HG03139 (cell line): ENCODE results near the gene ANGPTL7.

ENCODE experiments used
- ATAC-seq: cut with Tn5 transposase; IDR thresholded peaks from one replicate; pipeline ENCODE4 v1.9.1; 2021; ENCODE audit not compliant: unreplicated experiment

The ANGPTL7 gene

DNA sequence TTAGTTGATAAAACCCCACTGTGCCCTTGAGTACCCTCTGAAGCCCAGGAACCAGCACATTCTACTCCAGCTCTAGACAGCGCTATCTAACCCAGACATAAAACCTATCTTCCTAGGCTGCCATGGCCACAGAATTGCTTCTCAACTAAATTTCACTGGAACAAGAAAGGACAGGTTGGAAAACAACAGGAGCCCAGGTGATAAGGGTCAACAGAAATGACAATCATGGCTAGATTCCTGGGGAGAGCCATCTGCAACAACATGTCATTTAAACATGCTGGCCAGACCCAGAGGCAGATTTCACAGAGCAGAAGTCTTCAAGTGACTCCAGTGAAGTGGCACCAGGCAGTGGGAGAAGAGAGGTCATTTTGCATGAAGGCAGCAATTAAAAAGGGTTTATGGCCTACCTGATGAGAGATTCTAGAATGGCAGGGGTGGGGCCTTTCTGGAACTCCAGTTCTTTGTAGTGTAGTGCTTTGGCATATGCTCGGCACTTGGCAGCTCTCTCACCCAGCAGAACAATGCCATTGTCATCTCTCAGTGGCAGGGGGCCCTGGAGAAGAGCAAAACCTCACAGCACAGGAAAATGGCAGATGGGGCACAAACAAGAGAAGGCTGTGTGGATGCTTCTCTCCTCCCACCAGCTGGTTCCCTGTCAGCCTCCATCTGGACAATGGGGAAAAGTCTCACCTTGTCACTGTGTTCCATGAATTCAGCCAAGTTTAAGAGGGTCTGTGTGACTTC lies 9.9 kb downstream of the ANGPTL7 start:
- ATAC-seq: no peak

DNA sequence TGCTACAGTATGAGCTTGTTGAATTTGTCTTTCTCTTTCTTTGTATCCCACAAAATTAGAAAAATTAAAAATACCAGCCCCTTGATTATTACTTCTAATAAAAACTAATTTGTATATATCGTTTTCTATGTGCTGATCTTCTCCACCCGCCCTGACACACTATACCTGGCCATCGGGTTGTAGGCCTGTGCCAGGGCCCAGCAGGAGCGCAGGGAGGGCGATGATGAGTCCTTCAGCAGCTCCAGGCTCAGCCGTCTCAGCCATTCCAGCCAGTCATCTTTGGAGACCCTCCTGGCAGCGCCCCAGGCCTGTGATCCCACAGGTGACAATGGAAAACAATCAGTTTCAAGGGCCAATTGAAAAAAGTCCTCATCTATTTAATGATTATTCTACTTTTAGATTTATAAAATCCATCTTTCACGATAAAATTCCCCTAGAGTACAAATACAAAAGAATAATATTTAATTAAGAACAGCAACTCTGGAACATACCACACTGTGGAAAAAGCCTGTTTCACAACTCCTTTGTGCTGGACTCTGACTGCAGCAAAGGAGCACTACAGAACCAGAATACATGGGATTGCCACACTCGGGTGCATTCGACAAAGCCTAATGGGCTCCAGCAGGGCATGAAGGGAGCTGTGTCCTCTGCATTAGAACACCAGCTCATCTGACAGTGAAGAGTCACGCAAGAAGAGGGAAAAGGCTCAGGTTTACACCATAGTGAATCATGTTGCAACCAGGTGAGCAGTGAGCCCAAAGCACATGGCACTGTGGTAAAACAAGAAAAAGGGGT lies 15.4 kb downstream of the ANGPTL7 start:
- no peak for ATAC-seq

DNA sequence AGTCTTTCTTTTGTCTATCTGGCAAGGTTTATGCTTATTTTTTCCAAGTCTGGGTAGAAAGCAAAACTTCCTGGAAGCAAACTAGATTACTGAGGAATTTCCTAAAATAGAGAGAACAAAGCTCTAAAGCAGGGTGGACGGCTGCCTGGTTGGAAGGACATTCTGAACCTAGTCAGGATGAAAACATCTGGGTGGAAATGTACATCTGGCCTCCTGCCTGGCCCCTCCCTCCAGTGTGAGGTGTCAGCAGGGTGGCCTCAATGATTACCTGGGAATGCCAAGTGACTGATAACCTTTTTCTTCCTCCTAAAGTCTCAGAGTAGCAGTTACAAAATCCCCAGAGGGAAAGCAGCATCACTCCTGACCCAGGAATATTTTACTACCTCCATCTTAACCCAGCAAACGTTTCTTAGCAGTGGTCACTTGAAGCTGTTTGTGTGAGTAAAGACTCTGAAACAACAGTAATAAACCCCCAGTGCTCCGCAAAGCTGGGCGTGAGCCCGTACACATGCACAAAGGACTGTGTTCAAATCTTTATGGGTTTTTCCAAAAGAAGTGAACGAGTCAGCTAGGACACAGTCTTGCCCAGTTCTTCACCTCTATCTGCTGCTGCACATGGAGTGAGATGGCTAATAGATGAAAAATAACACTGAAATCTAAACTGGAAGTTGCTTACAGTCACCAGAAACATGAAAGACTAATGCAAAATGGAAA lies 18.9 kb downstream of the ANGPTL7 start:
- ATAC-seq: no peak

DNA sequence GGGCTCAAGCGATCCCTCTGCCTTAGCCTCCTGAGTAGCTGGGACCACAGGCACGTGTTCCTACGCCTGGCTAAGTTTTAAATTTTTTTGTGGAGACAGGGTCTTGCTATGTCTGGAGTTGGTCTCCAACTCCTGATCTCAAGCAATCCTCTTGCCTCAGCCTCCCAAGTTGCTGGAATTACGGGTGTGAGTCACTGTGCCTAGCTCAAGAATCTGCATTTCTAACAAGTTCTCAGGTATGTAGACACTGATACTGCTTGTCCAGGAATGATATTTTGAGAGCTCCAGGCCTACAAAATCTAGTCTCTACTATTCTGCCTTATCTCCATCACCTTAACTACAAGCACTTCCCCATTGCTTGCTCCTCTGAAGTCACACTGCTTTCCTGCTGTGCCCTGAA lies 22.3 kb downstream of the ANGPTL7 start:
- ATAC-seq: no peak

DNA sequence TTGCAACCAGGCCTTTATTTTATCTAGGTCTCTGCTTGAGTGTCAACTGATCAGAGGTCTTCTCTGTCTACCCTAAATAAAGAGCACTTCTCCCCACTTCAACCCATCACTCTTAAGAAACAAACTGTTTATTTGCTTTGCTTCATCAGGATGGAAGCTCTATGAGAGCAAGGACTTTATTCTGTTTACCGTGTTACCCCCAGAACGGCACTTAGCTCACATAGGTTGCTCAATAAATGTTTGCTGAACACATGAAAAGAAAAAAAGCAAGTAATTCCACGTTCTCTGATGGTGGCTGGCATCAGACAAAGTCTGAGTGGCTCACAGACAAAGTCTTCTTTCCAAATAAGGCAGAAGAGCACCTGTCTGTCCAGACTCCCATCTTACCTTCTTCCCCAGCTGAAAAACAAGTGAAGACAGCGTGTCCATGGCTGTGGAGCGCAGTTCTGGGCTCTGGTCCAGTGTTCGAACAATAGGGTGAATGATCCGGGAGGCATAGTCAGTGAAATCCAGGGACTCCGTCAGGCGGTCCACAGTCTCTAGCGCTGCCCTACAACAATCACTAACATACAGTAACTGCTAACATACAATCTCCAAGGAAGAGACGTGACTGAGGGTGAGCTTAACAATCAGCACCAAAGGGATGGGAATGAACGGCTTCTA lies 22.9 kb downstream of the ANGPTL7 start:
- ATAC-seq: no peak

DNA sequence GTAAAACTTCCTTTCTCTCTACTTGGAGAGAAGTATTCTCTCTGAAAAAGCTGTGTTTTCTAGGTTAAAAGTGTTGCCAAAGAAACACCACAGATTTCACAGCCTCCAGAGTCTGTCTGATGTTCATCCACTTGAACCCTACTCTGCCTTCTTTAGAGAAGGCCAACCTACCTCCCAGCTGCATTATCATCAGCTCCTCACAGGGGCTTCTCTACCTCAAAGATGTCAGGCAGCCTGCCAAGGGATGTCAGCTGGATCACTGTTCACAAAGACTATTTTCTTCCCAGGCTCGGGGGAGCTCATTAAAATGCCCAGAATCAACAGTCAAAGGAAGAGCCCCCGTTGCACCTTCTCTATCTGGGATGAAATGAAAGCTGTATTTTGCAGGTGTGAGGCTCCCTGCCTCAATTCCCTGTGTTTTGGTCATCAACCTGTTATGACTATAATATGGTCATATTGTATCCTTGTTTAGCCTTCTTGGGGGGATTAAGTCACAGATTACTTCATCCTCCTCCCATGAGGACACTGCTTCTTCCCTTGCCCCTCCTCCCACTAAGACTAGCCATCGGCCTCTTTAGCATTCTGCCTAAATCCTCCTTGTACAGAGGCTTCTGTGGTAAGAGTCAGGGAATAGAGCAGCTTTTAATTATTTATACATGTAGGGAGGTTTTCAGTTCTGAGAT lies 25.7 kb downstream of the ANGPTL7 start:
- ATAC-seq: no peak

DNA sequence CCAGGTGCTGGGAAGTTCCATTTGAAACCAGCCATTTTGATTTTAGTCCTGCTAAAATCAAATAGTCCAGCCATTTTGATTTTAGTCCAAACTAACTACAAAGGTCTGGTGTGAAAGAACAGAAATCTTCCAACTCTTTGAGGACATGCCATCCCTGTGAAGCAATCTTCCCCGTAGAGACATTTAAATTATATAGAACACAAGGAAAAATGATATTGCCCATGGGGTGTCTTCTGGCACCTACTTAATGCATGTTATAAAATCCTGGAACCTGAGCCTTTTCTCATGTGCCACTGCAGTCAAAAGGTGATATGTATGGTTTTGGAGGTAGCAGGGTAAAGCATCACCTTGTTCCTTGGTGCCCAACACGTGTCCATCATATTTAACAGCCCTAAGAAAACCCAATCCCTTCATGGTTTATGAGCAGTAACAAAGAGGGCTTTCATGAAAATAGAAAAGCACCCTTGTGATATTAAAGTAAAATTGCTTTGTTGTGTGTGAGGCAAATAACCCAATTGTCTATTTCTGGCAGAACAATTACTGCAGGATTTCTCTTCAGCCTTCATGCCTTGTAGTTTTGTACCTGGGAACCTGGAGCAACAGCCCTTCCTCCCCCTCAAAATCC lies 26.3 kb downstream of the ANGPTL7 start:
- ATAC-seq: no peak

DNA sequence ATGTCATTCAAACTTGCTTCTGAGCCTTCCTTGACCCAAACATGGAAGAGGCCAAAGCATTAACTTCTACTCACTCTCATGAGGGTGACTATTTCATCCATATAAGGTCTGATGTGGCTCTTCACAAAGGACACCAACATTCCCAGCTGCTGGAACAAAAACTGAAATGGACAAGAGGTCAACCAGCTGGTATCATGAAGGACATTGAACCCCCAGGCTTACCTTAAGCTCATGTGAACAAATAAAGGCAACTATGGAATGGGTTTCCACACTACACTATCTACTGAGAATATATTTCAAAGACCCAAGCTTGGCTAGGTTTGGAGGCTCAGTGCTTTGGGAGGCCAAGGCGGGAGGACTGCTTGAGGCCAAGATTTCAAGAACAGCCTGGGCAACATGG lies 26.9 kb downstream of the ANGPTL7 start:
- ATAC-seq: no peak

DNA sequence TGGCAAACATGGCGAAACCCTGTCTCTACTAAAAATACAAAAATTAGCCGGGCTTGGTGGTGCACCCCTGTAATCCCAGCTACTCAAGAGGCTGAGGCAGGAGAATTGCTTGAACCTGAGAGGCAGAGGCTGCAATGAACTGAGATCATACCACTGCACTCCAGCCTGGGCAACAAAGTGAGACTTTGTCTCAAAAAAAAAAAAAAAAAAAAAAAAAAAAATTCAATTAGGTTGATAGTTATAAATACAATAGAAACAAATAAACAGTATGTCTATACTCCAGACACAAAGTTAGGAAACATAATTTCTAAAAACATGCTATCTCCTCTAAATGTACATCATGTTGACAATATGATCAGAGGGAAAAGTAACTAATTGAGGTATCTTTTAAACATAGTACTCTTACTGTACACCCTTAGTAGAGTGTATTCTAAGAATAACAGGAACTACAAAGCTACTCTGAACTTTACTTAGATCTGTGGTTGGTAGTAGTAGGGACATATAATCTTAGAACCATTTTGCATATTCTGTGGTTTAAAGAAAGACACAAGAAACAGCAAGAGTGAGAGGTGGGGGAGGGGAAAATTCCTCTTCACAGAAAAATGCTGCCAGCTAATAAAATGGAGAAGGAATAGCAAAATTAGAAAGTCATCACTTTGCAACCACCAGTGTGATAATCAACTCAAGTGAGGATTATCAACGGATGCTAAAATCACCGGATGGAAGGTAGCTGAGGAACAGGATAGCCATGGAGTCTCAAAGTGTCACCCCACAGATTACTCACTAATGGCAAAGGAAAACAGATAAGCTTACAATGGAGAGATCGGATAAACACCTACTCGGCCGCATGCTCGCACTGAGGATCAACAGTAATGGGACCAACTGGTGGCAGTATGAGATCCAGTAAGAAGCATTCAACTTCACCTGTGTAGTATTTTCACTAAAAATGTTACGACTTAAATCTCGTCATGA lies 38.2 kb downstream of the ANGPTL7 start:
- no peak for ATAC-seq

DNA sequence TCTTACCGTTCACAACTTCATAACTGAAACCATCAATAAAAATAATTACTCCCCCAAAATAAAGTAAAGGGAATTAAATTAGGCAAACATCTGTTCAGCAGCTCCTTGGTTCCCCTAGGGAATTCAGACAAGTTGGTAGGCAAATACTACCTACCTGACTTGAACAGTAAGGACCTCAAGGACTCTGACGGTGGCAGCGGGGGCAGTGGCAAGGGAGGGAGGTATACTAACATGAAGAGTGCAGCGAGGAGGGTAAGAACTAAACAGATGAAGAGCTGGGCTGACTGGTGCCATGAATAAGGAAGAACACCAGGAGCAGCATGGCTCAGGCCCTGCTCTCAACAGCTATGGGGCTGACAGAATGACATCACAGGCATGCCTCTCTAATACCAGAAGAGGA lies 40.0 kb downstream of the ANGPTL7 start:
- no peak for ATAC-seq

DNA sequence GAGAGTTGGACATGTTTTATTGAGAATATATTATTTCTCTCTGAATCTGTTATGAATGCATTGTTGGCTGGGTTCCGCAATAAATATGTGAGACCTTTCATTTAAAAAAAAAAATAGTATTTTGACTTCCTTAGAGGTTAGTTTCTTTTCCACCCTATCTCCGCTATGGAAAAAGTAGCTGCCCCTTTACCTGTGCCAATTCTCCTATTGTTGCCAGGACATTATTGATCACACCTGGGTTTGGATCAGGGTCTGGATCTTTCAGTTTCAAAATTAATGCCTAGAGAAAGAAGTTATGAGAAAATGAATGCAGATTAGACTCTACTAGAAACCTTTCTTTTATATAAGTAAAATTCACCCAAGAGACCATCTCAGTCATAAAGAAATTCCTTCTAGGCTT lies 44.1 kb downstream of the ANGPTL7 start:
- no peak for ATAC-seq

DNA sequence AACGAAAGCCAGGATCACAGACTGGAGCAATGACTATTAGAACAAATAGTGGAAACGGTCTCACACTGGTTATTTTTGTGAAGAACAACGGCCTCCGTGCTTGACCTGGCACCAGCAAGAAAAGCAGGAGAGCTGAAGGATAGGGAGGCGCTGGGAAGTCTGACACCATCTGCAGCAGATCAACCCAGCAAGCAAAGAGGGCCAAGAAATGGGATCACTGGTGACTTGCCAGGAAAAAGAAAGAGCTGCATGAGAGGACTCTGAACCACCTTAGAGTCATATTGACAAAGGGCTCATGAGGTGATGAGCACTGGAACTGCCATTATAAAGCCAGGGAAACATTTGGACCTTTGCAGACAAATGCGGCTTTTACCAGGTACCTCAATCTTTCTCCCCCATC lies 48.2 kb downstream of the ANGPTL7 start:
- ATAC-seq: no peak

DNA sequence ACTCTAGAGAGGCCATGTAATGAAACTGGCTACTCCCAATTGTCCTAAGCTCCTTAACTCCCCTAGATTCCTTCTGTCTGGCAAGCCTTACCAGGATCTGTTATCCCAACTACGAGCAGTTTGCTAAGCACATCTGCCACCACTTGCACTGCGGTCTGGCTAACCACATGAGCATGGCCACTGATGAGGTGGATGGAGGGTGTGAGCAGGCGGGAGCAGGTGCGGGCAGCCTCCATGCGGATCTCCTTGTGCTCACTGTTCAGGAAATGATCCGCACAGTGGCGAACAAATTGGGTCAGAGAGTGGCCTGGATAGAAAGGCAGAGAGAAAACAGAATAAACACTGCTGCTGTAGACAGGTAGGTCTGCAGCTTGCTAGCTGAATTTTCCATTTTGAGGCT lies 49.2 kb downstream of the ANGPTL7 start:
- no peak for ATAC-seq

DNA sequence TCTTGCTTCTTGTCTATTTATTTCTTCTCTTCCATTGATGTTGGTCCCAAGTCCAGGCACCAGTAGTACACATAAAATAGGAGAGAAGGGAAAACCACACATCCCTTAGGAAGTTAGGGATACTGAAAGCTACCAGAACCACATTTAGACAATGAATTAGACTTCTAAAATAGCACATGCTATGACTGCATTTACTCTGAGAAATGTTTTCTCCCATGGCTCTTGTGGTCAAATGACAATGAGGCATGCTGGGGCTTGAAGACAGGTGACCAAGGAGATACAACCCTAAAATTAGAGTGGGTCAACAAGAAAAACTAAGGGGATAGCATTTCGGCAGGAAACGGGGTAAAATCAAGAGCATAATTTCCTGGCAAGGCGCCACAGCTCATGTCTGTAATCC lies 56.1 kb downstream of the ANGPTL7 start:
- no peak for ATAC-seq
